HG03159 (cell line): ENCODE data around the gene KLHL26.

Experiments
- ATAC-seq: cut with Tn5 transposase; IDR thresholded peaks from one replicate; pipeline ENCODE4 v1.9.1; 2021; ENCODE audit warnings: mild to moderate bottlenecking, moderate library complexity; ENCODE audit not compliant: unreplicated experiment

The KLHL26 gene

GRCh38 chr19:18712981-18713380 lies 76.2 kb downstream of the KLHL26 start:
- no peak for ATAC-seq

- no peak for ATAC-seq
These were observed 76.8 kb downstream of the KLHL26 start for GRCh38 chr19:18713550-18714117.

- no peak for ATAC-seq
These were observed 78.6 kb downstream of the KLHL26 start for GRCh38 chr19:18715416-18715815.

DNA sequence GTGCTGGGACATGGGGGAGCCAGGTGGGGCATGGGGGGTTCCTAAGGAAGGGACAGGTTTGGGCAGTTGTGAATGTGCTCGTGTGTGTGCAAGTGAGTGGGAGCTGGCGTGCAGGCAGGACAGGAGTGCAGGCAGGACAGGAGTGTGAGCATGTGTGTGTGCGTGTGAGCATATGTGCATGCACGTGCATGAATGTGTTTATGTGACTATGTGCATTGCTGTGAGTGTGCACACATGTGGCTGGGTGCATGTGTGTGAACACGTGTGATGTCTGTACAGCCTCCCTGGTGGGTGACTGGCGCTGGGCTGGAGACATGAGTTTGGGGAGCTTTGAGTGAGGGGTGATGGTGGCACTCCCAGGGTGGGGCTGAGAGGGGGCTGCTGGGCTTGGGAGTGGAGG lies 80.0 kb downstream of the KLHL26 start:
- no peak for ATAC-seq

- ATAC-seq, result no peak
These were observed 80.8 kb downstream of the KLHL26 start for GRCh38 chr19:18717601-18718000.

DNA sequence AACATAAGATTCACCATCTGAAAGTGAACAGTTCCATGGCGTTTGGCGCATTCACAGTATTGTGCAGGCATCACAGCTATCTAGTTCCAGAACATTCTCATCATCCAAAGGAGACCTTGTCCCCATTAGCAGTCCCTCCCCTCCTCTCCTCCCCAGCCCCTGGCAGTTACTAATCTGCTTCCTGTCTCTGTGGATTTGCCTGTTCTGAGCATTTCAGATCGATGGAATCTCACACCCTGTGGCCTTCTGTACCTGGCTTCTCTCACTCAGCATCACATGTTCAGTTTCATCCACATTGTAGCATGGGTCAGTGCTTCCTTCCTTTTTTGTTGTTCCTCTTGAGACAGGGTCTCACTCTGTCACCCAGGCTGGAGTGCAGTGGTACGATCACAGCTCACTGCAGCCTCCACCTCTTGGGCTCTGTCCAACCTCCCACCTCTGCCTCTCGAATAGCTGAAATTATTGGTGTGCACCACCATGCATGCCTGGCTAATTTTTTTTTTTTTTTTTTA lies 81.2 kb downstream of the KLHL26 start:
- no peak for ATAC-seq

GRCh38 chr19:18718846-18719458 lies 82.1 kb downstream of the KLHL26 start:
- no peak for ATAC-seq

DNA sequence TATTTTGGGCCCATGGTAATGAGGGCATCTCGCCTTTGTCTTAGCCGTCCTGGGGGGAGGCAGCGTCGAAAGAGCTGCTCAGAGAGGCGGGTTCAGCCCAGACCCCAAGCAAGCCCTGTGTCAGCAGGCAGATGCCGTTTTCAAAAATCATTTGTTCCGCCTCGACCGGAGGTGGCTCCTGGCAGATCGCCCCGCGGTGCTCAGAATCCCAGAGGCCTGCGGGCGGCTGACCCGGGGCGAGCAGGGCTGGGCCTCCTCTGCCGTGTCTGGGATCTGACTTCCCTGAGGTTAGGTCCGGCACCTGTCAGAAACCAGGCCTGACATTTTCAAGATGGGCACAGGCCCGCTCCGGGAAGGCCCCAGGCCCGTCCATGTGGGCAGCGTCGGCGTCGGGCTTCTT lies 82.7 kb downstream of the KLHL26 start:
- ATAC-seq, result no peak
